HG02981 (cell line): ENCODE results near the gene GGTA1.

ENCODE experiments used
- ATAC-seq: cut with Tn5 transposase; IDR thresholded peaks from one replicate; pipeline ENCODE4 v1.9.1; 2021; ENCODE audit warnings: mild to moderate bottlenecking, moderate library complexity; ENCODE audit not compliant: unreplicated experiment

Gene GGTA1

DNA sequence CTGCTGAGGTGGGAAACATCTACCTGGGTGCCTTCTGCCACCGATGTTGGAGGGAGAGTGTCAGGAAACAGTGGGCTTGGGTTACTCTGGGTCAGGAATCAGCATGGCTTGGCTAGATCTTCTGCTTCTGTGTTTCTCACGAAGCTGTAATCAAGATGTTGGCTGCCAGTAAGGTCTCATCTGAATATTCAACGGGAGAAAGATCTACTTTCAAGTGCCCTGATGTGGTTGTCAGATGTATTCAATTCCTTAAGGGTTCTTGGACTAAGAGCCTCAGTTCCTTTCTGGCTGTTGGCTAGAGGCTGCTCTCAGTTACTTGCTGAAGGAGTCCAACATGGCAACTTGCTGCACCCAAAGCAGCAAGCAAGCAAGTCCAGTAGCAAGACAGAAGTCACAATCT is 87.7 kb downstream of the GGTA1 start:
- no peak for ATAC-seq

DNA sequence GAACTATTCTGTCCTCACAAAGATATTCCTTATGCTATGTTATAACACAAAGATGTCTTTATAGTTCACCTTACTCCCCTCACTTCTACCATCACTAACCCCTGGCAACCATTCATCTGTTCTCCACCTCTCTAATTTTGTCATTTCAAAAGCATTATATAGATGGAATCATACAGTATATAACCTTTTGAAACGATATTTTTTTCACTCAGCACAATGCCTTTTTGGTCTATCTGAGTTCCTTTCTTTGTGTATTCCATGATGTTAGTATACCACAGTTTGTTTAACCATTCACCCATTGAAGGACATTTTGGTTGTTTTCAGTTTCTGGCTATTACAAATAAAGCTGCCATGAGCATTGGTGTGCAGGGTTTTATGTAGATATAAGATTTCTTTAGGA is 93.7 kb downstream of the GGTA1 start:
- ATAC-seq, result no peak
